GM19455 (cell line): ENCODE data around the gene ATF1.
A peak's percentile ranks its signal among the peaks of the same experiment; 100 is the strongest.

Experiments used
- ATAC-seq: cut with Tn5 transposase; IDR thresholded peaks from one replicate; pipeline ENCODE4 v1.9.1; 2021; ENCODE audit not compliant: unreplicated experiment

ATF1 gene

GRCh38 chr12:50763639-50764285 lies at the start of gene ATF1:
TSS of gene ATF1 (plus strand) at chr12:50764101. CDS start at chr12:50780146, 16,045 bp downstream.
- ATAC-seq = peak; percentile 74

DNA sequence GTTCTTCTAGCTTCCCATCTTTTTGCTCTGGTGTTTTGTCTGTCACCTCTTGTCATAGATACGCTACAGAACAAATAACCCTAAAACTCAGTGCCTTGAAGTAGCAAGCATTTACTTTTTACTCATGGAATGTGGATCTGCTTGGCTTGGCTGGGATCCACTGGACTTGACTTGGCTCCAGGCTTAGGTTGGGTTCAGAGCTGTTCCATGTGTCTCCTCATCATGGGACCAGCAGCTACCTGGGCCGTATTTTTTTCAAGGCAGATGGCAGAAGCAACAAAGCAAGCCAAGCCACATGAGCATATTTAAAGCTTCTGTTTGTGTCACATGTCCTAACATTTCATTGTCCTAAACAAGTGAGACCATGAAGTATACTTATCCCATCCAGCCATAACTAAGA lies 48.7 kb upstream of the ATF1 start:
- no peak for ATAC-seq

DNA sequence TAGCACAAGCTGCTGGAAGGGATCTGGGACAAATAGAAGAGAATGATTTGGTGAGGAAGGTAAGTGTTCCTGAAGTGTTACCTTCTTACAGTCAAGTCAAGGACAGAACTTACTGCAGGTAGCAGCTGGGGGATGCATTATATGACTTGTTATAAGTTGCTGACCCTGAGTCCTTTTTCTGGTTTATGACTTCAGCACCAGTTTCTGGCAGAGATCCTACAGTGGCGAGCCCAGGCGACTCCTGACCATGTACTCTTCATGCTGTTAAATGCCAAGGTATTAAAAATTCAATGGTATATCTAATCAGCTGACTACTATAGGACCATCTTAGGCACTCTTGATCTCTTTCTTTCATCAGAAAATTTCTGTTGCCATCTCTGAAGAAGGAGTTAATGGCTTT lies 45.1 kb upstream of the ATF1 start:
- ATAC-seq = no peak

- no peak for ATAC-seq
These were observed 43.8 kb upstream of the ATF1 start for GRCh38 chr12:50720085-50720484.

DNA sequence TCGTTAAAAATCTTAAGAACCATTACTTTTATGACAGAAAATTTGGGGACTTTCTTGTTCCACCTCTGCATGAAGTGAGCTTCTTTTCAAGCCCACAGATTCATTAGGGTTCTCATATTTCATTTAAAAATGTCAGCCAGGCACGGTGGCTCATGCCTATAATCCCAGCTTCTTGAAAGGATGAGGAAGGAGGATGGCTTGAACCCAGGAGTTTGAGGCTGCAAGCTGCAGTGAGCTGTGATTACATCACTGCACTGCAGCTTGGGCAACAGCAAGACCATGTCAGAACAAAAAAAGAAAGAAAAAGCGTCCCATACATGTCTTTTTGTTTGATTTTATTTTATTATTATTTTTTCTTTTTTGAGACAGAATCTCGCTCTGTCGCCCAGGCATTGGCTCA lies 43.4 kb upstream of the ATF1 start:
- no peak for ATAC-seq

GRCh38 chr12:50723865-50724264 lies 40.0 kb upstream of the ATF1 start:
- no peak for ATAC-seq

DNA sequence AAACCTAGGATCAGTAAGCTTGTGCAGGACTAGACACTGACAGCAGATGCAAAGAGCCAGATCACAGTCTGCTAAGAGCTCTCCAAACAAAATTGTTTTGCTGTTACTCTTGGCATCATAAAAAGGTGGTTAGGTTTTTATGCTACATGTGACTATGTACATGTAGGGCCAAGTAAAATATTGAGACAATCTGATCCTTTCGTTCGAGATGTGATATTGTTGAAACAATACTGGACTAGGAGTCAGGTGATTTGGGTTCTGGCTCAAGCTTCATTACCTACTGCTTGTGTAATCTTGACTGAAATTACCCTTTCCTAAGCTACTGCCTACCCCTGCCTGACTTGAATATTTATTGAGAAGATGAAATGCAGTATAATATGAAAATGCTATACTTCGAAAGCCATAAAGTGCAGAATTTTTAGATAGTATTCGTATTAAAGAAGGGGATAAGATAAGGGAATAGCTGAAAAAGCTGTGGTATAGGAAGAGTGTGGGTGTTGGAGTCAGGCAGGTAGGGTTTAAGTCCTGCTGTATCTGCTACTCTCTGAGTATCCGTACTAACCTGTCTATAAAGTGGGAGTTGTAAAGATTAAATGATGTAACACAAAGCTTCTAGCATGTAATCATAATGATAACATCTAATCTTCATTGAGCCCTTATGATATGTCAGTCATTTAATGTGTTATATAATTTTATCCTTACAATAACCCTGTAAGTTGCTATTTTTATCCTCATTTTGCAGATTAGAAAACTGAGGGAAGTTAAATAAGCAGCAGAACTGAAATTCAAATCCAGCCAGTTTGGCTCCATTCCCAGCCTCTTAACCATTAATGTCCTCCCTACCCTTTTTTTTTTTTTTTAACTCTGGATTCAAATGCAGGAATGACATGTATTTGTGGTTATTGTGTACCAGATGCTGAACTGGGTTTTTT lies 38.6 kb upstream of the ATF1 start:
- no peak for ATAC-seq

DNA sequence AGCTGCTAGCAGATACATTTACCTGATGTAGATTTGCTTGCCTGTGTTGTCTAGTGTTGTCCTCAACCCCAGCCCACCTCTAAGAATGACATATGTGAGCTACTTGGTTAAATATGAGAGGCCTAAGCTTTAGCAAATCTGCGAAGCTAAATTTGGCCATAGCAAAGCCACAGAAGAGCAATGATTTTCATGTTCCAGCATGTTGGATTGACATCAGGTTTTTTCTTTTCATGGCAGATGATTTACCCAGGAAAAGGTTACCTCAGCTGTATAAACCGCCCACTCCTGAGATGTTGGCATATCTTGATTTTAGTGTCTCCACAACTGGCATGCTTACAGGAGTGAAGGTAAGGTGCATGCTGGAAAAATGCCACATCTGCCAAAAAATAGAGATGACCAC lies 36.4 kb upstream of the ATF1 start:
- no peak for ATAC-seq

- no peak for ATAC-seq
These were observed 35.5 kb upstream of the ATF1 start for GRCh38 chr12:50728417-50728816.

- ATAC-seq = no peak
These were observed 35.1 kb upstream of the ATF1 start for GRCh38 chr12:50728841-50729240.

DNA sequence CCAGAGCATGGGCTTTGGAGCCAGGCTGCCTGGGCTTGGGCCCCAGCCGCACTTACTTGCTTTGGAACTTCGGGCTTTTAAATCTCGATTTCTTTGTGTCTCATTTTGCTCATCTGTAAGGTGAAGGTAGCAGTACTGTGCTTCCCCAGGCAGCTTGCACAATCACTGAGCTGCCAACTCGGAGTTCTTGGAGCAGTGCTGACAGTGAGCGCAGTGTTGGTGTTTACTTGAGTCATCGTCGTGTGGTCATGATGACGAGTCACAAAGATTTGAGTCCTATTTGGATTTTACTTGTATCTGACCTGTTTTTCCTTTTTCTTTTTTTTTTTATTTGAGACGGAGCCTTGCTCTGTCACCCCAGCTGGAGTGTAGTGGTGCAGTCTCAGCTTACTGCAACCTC lies 31.3 kb upstream of the ATF1 start:
- ATAC-seq = no peak

DNA sequence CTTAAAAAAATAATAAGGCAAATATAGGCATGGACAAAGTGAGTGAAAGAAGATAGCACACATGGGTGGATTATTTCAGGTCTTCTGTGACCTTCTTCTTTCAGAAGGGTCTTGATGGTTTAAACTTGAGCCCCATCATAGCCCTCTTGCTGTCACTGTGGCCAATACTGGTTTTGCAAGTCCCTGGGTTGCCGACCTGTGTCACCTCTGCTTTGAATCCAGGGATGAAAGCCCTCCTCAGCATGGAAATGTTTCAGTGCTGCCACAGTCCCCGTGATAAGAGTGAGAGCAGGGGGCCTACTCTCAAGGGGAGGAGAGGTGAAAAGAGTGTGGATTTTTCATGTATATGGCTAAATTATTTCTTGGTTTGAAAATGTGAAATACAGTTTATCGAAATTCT lies 30.2 kb upstream of the ATF1 start:
- ATAC-seq = no peak

- ATAC-seq = no peak
These were observed 29.3 kb upstream of the ATF1 start for GRCh38 chr12:50734409-50735263.

GRCh38 chr12:50739611-50740010 lies 24.3 kb upstream of the ATF1 start:
- no peak for ATAC-seq

- ATAC-seq = no peak
These were observed 23.6 kb upstream of the ATF1 start for GRCh38 chr12:50740307-50740706.

DNA sequence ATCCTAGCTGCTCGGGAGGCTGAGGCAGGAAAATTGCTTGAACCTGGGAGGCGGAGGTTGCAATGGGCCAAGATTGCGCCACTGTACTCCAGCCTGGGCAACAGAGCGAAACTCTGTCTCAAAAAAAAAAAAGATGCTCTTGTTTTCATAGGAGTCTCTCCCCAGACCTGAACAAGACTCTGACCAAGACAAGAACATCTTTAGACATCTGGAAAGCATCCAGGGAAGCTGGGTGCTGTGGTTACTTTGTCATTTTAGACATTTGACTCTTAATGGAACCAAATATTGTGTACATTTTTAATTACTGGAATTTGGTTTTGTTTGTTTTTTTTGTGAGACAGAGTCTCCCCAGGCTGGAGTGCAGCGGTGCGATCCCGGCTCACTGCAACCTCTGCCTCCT lies 21.1 kb upstream of the ATF1 start:
- no peak for ATAC-seq

GRCh38 chr12:50745861-50746260 lies 18.0 kb upstream of the ATF1 start:
- ATAC-seq = no peak

DNA sequence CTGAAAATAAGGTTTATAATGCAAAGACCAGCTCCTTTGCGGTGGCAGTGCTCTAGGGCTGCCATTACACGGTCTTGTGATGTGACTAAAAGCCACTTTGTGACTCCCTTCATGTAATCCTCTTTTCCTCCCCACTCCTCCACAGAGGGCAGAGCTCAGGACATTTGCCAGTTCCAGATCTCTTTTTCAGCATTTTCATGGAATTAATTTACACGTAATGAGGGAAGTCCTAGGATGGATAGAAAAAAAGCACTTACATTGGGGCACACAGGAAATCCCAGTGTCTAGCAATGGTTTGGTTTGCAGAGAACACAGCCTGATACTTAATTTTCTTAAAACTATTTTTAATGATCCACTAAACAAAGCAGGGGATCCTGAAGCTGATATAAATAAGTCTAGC lies 17.5 kb upstream of the ATF1 start:
- no peak for ATAC-seq

GRCh38 chr12:50747817-50748216 lies 16.1 kb upstream of the ATF1 start:
- no peak for ATAC-seq

DNA sequence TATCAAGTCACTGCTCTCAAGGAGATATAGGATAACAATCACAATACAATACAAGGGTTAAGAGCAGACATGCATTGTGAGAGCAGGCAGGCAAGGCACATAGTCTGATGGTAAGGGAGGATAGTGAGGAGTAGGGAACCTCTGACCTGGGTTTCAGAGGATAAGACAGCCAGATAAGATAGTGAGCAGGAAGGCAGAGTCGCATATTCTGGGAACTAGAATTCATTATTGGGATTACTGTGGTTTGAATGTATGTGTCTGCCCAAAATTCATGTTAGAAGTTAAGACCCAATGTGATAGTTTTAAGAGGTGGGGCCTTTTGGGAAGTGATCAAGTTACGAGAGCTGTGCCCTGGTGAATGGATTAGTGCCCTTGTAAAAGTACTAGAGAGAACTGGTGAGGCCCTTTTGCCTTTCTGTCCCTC lies 14.4 kb upstream of the ATF1 start:
- ATAC-seq = no peak

DNA sequence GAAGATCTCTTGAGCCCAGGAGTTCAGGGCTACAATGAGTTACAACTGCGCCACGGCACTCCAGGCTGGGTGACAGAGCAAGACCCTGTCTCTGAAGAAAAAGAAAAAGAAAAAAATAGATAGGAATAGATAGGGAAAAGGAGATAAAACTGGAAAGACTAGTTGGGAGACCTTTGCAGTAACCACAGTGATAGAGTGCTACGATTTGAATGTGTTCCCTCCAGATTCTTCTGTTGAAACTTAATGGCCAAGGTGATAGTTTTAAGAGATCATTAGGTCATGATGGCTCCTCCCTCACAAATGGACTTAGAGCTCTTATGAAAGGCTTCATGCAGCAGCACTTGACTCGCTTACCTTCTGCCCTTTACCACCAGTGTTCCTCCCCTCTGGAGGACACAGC lies 13.5 kb upstream of the ATF1 start:
- no peak for ATAC-seq
